Endodermal cell (in vitro differentiated cells): ENCODE measurements around the gene TIPIN. TPM values are rescaled to one million over a fixed set of nuclear protein-coding genes. Genes with fewer than 3 reads are reported as not detected.
"Not testable (repeated sequence)": the region's sequence is repeated elsewhere in the genome, so short reads cannot be mapped to it uniquely, and the experiment has no call there.

Experiments used
- DNase-seq: peaks from one replicate; pipeline ENCODE4 v3.0.0-alpha.2; 2017
- H3K27ac ChIP-seq: 2 replicates; pipeline ENCODE4 v1.5.1; 2013; ENCODE audit warnings: mild to moderate bottlenecking, low read depth, low read length, moderate library complexity
- H3K27me3 ChIP-seq: 2 replicates; pipeline ENCODE4 v1.6.1; 2013; ENCODE audit warnings: mild to moderate bottlenecking, low read length, moderate library complexity; ENCODE audit not compliant: insufficient read depth, control insufficient read depth, poor library complexity, severe bottlenecking
- H3K36me3 ChIP-seq: 2 replicates; pipeline ENCODE4 v1.7.0; 2013; ENCODE audit warnings: mild to moderate bottlenecking, low read length, moderate library complexity; ENCODE audit not compliant: control insufficient read depth, insufficient read depth
- H3K4me1 ChIP-seq: one replicate; pipeline ENCODE4 v1.7.0; 2013; ENCODE audit warnings: low read length; ENCODE audit not compliant: control insufficient read depth, insufficient read depth
- H3K4me3 ChIP-seq: 2 replicates; pipeline ENCODE4 v1.5.1; 2013; ENCODE audit warnings: mild to moderate bottlenecking, low read length, moderate library complexity
- H3K9ac ChIP-seq: 2 replicates; pipeline ENCODE4 v1.6.1; 2013; ENCODE audit warnings: mild to moderate bottlenecking, low read length, moderate library complexity; ENCODE audit not compliant: poor library complexity, severe bottlenecking; ENCODE audit errors: extremely low read depth
- H3K9me3 ChIP-seq: 2 replicates; pipeline ENCODE4 v1.6.1; 2013; ENCODE audit warnings: mild to moderate bottlenecking, low read length, moderate library complexity; ENCODE audit not compliant: control insufficient read depth
- H3K27ac Mint-ChIP-seq: 2 replicates; pipeline ENCODE4 v1.8.0; 2020; ENCODE audit warnings: mixed read lengths
- H3K27me3 Mint-ChIP-seq: 2 replicates; pipeline ENCODE4 v1.8.0; 2021; ENCODE audit warnings: mild to moderate bottlenecking, mixed read lengths; ENCODE audit not compliant: insufficient read depth
- H3K36me3 Mint-ChIP-seq: 2 replicates; pipeline ENCODE4 v1.8.0; 2020; ENCODE audit warnings: low read depth, mixed read lengths
- H3K4me1 Mint-ChIP-seq: 2 replicates; pipeline ENCODE4 v1.8.0; 2020; ENCODE audit warnings: mixed read lengths
- H3K4me3 Mint-ChIP-seq: 2 replicates; pipeline ENCODE4 v1.8.0; 2020; ENCODE audit warnings: mild to moderate bottlenecking, moderate library complexity, mixed read lengths
- H3K9me3 Mint-ChIP-seq: 2 replicates; pipeline ENCODE4 v1.8.0; 2020; ENCODE audit warnings: mild to moderate bottlenecking, mixed read lengths
- WGBS, 2 experiments: methylation state at CpG; one replicate each; pipeline versions ENCODE4 v1.1.5 to v1.1.7; 2013; ENCODE audit warnings: missing lambda C conversion rate in 2 of 2, mixed read lengths in 1 of 2; ENCODE audit not compliant: insufficient coverage in 1 of 2, insufficient read length in 1 of 2; 5-methylcytosine and 5-hydroxymethylcytosine counted together
- total RNA-seq, 2 donors: library from RNA; stranded (reverse); fragmentation: NEBNext Ultra II Directional in 1 of 2; extraction: Animal tissue kit (Norgen Biotek cat#: 25700) in 1 of 2; gene quantifications; 2 replicates in 1 of 2; 3 replicates in 1 of 2; pipeline ENCODE4 v1.2.1, GENCODE V29; 2021
- TF ChIP-seq, protein P1 (sequence below): fragments of 200-600 bp; sonication (generic); conservative IDR thresholded peaks from 2 replicates; pipeline ENCODE4 v1.5.0; 2021; ENCODE audit warnings: antibody characterized with exemption, mild to moderate bottlenecking

TIPIN gene
- total RNA-seq, 2 donors from 2014 or later, result 19.7 to 25.5 TPM

DNA sequence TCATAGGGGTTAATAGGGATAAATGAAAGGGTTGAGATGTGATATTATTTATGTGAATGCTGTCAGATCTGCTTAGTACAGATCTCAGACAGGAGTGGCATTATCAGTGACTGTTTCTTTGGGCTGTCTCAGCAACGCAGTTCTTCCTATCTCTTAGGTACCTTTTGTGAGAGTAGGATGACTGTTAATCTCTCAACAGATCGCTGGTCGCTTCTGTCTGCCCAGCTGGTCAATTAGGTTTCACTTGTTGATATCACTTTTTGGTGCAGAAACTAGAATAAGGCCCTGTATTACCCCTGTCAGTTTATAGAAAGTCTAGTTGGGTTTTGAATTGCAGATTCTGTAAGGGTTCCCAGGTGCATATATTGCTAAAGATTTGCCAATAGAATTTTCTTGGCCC lies 46.7 kb downstream of the TIPIN start:
- H3K9me3 ChIP-seq, result no peaks in the 10 kb centered on the region
- Mint-ChIP-seq H3K4me1 (peaks cover 5% of the 10 kb centered on the region), H3K9me3 (no peaks in the 10 kb centered on the region), H3K27me3 (no peaks in the 10 kb centered on the region), H3K36me3 (peaks cover 58% of the 10 kb centered on the region), H3K27ac (no peak overlapping the region), H3K4me3 (no peak overlapping the region)
- WGBS, 2 experiments, result 89 to 96% methylated on average over 3 of the region's 3 CpGs
- DNase-seq, result no peak
- no peaks in the 10 kb centered on the region for H3K4me1 ChIP-seq
- no peak overlapping the region for H3K9ac ChIP-seq
- H3K27me3 ChIP-seq, result no peaks in the 10 kb centered on the region
- H3K36me3 ChIP-seq, result peaks cover 42% of the 10 kb centered on the region
- TF ChIP-seq, protein P1, sequence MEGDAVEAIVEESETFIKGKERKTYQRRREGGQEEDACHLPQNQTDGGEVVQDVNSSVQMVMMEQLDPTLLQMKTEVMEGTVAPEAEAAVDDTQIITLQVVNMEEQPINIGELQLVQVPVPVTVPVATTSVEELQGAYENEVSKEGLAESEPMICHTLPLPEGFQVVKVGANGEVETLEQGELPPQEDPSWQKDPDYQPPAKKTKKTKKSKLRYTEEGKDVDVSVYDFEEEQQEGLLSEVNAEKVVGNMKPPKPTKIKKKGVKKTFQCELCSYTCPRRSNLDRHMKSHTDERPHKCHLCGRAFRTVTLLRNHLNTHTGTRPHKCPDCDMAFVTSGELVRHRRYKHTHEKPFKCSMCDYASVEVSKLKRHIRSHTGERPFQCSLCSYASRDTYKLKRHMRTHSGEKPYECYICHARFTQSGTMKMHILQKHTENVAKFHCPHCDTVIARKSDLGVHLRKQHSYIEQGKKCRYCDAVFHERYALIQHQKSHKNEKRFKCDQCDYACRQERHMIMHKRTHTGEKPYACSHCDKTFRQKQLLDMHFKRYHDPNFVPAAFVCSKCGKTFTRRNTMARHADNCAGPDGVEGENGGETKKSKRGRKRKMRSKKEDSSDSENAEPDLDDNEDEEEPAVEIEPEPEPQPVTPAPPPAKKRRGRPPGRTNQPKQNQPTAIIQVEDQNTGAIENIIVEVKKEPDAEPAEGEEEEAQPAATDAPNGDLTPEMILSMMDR, result no peak
- no peak overlapping the region for H3K4me3 ChIP-seq
- H3K27ac ChIP-seq, result no peak overlapping the region

- H3K36me3 ChIP-seq, result peaks cover 32% of the 10 kb centered on the region
- H3K4me3 ChIP-seq, result no peak overlapping the region
- no peaks in the 10 kb centered on the region for H3K27me3 ChIP-seq
- H3K4me1 Mint-ChIP-seq, result peaks cover 5% of the 10 kb centered on the region
- no peaks in the 10 kb centered on the region for H3K9me3 ChIP-seq
- H3K4me1 ChIP-seq, result no peaks in the 10 kb centered on the region
- H3K4me3 Mint-ChIP-seq, result no peak overlapping the region
- no peak overlapping the region for H3K27ac Mint-ChIP-seq
- DNase-seq, result no peak
- no peak overlapping the region for H3K27ac ChIP-seq
- no peak overlapping the region for H3K9ac ChIP-seq
- H3K36me3 Mint-ChIP-seq, result peaks cover 58% of the 10 kb centered on the region
- WGBS, 2 experiments, result 92 to 100% methylated on average over 3 of the region's 3 CpGs
- no peaks in the 10 kb centered on the region for H3K27me3 Mint-ChIP-seq
- TF ChIP-seq, protein P1, result no peak
- H3K9me3 Mint-ChIP-seq, result no peaks in the 10 kb centered on the region
Measured at GRCh38 chr15:66308531-66308930, 48.0 kb downstream of the TIPIN start.

DNA sequence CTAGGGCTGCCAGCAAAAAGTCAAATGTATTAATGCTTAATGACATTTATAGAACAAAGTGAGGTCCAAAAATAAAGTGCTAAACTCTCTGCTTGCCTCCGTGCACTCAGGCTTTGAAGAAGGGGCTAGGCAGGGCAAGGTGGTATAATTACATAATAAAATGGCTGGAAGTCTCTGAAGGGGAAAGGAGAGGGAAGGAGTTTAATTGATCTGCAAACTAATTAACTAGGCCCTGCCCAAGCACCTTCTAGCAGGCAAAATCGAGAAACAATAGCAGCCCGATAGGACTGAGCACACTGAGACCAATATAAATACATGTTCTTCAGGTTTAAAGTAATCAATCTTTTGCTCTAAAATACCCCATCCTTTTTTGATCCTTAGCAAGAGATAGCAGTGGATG lies 50.1 kb downstream of the TIPIN start:
- no peaks in the 10 kb centered on the region for H3K27me3 Mint-ChIP-seq
- Histone ChIP-seq H3K36me3 (peaks cover 21% of the 10 kb centered on the region), H3K9ac (no peak overlapping the region), H3K4me1 (no peaks in the 10 kb centered on the region), H3K9me3 (no peaks in the 10 kb centered on the region), H3K27ac (no peak overlapping the region), H3K4me3 (no peak overlapping the region), H3K27me3 (no peaks in the 10 kb centered on the region)
- no peak overlapping the region for H3K4me3 Mint-ChIP-seq
- 79 to 100% methylated on average over 1 to 3 of the region's 3 CpGs for WGBS, 2 experiments
- DNase-seq, result no peak
- no peaks in the 10 kb centered on the region for H3K9me3 Mint-ChIP-seq
- no peak overlapping the region for H3K27ac Mint-ChIP-seq
- H3K4me1 Mint-ChIP-seq, result peaks cover 10% of the 10 kb centered on the region
- peaks cover 52% of the 10 kb centered on the region for H3K36me3 Mint-ChIP-seq
- TF ChIP-seq, protein P1, result no peak

DNA sequence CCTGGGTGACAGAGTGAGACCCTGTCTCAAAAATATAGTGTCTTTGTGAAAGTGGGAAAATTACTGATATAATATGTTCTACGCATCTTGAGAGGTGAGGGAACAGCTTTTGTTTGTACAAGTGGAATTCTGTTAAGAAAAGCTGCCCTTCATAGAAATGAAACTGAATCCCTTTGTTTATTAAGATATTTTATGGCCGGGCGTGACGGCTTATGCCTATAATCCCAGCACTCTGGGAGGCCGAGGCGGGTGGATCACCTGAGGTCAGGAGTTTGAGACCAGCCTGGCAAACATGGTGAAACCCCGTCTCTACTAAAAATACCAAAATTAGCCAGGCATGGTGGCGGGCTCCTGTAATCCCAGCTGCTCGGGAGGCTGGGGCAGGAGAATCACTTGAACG lies 52.1 kb downstream of the TIPIN start:
- not testable (repeated sequence) for H3K9ac ChIP-seq, H3K4me1 ChIP-seq, H3K27ac Mint-ChIP-seq, H3K27me3 Mint-ChIP-seq, H3K4me3 Mint-ChIP-seq, H3K4me3 ChIP-seq, H3K9me3 ChIP-seq, H3K27me3 ChIP-seq, DNase-seq, H3K27ac ChIP-seq, H3K4me1 Mint-ChIP-seq, H3K9me3 Mint-ChIP-seq
- H3K36me3 ChIP-seq, result peaks cover 17% of the 10 kb centered on the region
- WGBS, 2 experiments, result 95 to 97% methylated on average over 6 to 10 of the region's 10 CpGs
- peaks cover 40% of the 10 kb centered on the region for H3K36me3 Mint-ChIP-seq
